ENCODE data around the gene SPDYE16.
"Not testable (repeated sequence)": the region's sequence is repeated elsewhere in the genome, so short reads cannot be mapped to it uniquely, and the experiment has no call there.

DNA sequence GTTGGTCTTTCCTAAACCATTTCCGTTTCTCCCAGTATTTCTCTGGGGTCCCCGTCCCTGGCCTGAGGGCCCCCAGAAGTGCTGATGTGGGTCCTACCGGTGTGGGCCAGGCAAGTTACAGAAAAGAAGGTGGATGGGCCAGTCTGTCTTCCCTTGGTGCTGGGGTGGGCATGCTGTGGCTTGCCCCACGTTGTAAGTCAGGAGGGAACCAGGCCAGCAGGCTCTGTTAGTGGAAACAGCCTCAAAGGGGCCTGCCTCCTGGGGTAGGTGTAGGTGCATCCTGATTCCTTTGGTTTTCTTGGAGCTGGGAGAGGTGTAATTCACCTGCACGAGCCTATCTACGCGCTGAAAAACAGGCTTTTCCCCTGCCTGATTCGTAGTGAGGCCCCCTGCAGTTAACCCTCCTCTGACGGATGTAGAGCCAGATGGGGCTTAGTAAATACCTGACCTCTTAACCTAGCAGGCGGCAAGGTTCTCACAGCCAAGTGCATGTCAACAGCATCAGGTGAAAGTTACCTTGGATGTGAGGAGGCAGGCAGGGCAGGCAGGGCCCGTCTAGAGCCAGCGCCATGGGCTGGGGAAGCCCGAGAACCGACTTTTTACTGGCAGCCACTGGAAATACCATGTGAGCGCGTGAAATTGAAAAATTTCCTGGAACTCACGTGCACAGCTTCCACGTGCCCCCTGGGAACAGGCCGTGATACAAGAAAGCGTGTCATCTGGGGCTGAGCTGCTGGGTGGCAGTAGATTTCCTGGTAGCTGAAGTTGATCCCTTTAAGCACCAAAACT is 57.1 kb downstream of the SPDYE16 start:
- TF ChIP-seq, protein P1, sequence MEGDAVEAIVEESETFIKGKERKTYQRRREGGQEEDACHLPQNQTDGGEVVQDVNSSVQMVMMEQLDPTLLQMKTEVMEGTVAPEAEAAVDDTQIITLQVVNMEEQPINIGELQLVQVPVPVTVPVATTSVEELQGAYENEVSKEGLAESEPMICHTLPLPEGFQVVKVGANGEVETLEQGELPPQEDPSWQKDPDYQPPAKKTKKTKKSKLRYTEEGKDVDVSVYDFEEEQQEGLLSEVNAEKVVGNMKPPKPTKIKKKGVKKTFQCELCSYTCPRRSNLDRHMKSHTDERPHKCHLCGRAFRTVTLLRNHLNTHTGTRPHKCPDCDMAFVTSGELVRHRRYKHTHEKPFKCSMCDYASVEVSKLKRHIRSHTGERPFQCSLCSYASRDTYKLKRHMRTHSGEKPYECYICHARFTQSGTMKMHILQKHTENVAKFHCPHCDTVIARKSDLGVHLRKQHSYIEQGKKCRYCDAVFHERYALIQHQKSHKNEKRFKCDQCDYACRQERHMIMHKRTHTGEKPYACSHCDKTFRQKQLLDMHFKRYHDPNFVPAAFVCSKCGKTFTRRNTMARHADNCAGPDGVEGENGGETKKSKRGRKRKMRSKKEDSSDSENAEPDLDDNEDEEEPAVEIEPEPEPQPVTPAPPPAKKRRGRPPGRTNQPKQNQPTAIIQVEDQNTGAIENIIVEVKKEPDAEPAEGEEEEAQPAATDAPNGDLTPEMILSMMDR (IDR thresholded peaks at IDR 0.05): not testable (repeated sequence)
- not testable (repeated sequence) for TF ChIP-seq POLR2A, POLR2AphosphoS5, EP300 (IDR thresholded peaks at IDR 0.05)
